SU-DHL-6 (cell line): ENCODE results near the gene NQO2.
A peak's percentile ranks its signal among the peaks of the same experiment; 100 is the strongest.

ENCODE experiments used
- H2AFZ ChIP-seq: fragments of 200-600 bp; sonication (generic); 2 replicates; pipeline ENCODE4 v1.6.1; 2014; ENCODE audit warnings: low read depth, mild to moderate bottlenecking, moderate library complexity, mixed read lengths, antibody characterized with exemption, low read length; ENCODE audit not compliant: severe bottlenecking
- H3F3A ChIP-seq: fragments of 200-600 bp; shearing (Covaris generic); 2 replicates; pipeline ENCODE4 v1.6.0; 2016; ENCODE audit warnings: antibody characterized with exemption, mild to moderate bottlenecking; ENCODE audit not compliant: insufficient read depth
- H3K27ac ChIP-seq: fragments of 200-600 bp; sonication (generic); 2 replicates; pipeline ENCODE4 v1.5.1; 2016; ENCODE audit warnings: low read depth, mild to moderate bottlenecking, low read length, moderate library complexity, mixed read lengths
- H3K27me3 ChIP-seq: fragments of 200-600 bp; sonication (generic), shearing (Covaris generic); 2 replicates; pipeline ENCODE4 v1.6.0; 2014; ENCODE audit warnings: mild to moderate bottlenecking, low read length
- H3K36me3 ChIP-seq: fragments of 200-600 bp; sonication (generic); 2 replicates; pipeline ENCODE4 v1.6.1; 2014; ENCODE audit warnings: mild to moderate bottlenecking, low read length, mixed read lengths
- H3K4me2 ChIP-seq: fragments of 300-600, 200-600 bp; shearing (Covaris generic), sonication (generic); 2 replicates; pipeline ENCODE4 v1.6.0; 2014; ENCODE audit warnings: low read length, low read depth, mild to moderate bottlenecking; ENCODE audit not compliant: poor library complexity, severe bottlenecking
- H3K4me3 ChIP-seq: fragments of 200-600 bp; sonication (generic); 2 replicates; pipeline ENCODE4 v1.5.1; 2014; ENCODE audit warnings: antibody characterized with exemption, low read length, mild to moderate bottlenecking, mixed read lengths; ENCODE audit not compliant: insufficient read depth, poor library complexity, severe bottlenecking
- H3K79me2 ChIP-seq: fragments of 200-600 bp; sonication (generic); 2 replicates; pipeline ENCODE4 v1.6.1; 2014; ENCODE audit warnings: mild to moderate bottlenecking, low read length, moderate library complexity; ENCODE audit not compliant: insufficient read depth
- H3K9ac ChIP-seq: fragments of 200-600 bp; sonication (generic); 2 replicates; pipeline ENCODE4 v1.7.0; 2014; ENCODE audit warnings: mild to moderate bottlenecking, low read length
- H3K9me2 ChIP-seq: fragments of 200-600 bp; sonication (generic); replicated peaks from 2 replicates; pipeline ENCODE4 v1.6.1; 2014; ENCODE audit warnings: low read length; ENCODE audit not compliant: insufficient read depth
- H3K9me3 ChIP-seq: fragments of 200-600 bp; sonication (generic); 2 replicates; pipeline ENCODE4 v1.6.1; 2014; ENCODE audit warnings: low read length, mixed read lengths; ENCODE audit not compliant: insufficient read depth
- H4K20me1 ChIP-seq: fragments of 200-600 bp; sonication (generic); 2 replicates; pipeline ENCODE4 v1.6.1; 2014; ENCODE audit warnings: low read depth, mild to moderate bottlenecking, antibody characterized with exemption, low read length, moderate library complexity, mixed read lengths
- CTCF ChIP-seq: fragments of 200-600 bp; sonication (generic); IDR thresholded peaks from one replicate; pipeline ENCODE4 v1.5.1; 2017; ENCODE audit warnings: antibody characterized with exemption, mild to moderate bottlenecking, low read length, moderate library complexity; ENCODE audit not compliant: insufficient read depth, poor library complexity, severe bottlenecking
- EZH2phosphoT487 ChIP-seq: fragments of 200-600 bp; sonication (generic), shearing (Covaris generic); conservative IDR thresholded peaks from 2 replicates; pipeline ENCODE4 v1.6.1; 2018; ENCODE audit warnings: mild to moderate bottlenecking, antibody characterized with exemption, low read length, moderate library complexity, mixed read lengths

Gene NQO2

DNA sequence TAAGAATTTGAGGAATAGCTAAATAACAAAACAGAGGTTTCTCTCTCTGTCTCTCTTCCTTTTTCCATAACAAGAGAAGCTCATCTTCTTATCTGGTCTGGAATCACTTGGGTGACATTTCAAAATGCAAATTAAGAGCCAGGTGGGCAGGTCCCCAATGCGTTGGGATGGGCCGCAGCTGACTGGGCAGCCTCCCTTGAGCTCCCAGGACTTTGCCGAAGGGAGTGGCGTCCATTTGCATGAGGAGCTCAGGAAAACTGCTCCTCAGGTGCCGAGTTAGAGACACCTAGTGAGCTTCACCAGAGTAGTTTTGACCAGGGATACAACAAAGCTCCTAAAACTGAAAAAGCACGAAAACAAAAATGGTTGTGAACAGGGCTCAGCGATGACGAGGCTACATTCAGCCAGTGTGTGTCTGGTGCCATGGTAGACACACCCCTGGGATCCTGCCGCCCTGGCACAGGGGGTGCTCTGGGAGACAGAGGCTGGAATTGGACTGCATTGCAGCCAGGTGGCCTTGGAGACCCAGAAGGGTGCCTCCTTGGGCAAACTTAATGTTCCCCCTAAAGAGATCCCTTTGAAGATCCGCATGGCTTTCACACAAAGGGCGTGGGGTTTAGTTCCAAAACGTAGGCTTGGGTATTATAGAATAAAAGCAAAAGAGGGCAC, 14.8 kb upstream of the NQO2 start:
- H3K79me2 ChIP-seq: no peaks in the 10 kb centered on the region
- no peaks in the 10 kb centered on the region for H3K36me3 ChIP-seq
- no peak overlapping the region for H3K4me2 ChIP-seq
- TF ChIP-seq EZH2phosphoT487: no peak
- TF ChIP-seq CTCF: no peak
- no peaks in the 10 kb centered on the region for H3K9me2 ChIP-seq
- peaks cover 5% of the 10 kb centered on the region for H3F3A ChIP-seq
- no peak overlapping the region for H3K27ac ChIP-seq
- H4K20me1 ChIP-seq: no peaks in the 10 kb centered on the region
- H3K9ac ChIP-seq: no peak overlapping the region
- no peaks in the 10 kb centered on the region for H3K27me3 ChIP-seq
- H3K9me3 ChIP-seq: no peaks in the 10 kb centered on the region
- H3K4me3 ChIP-seq: no peak overlapping the region
- H2AFZ ChIP-seq: no peak overlapping the region

DNA sequence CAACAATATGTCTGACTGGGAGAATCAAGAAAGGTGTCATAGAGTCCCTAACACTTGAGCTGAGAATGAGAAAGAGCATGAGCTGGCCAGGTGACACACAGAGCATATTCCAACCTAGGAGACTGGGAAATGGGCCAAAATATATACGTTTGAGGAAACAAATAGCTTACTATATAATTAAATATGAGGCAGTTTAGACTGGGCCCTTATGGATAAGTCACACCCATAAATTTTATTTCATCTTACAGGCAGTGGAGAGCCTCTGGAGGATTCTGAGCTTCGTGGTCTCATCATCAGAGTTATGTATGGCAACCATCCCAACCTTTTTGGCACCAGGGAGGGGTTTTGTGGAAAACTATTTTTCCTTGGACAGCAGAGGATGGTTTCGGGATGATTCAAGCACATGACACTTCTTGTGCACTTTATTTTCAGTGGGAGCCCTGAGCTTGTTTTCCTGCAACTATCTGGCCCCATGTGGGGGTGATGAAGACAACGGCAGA, 12.9 kb upstream of the NQO2 start:
- Histone ChIP-seq H3K9me3 (no peaks in the 10 kb centered on the region), H3K4me2 (no peak overlapping the region), H3K27me3 (no peaks in the 10 kb centered on the region), H3K36me3 (no peaks in the 10 kb centered on the region), H3K4me3 (no peak overlapping the region), H3F3A (peaks cover 10% of the 10 kb centered on the region), H3K9ac (no peak overlapping the region), H3K9me2 (no peaks in the 10 kb centered on the region), H4K20me1 (no peaks in the 10 kb centered on the region), H2AFZ (no peak overlapping the region), H3K27ac (no peak overlapping the region), H3K79me2 (no peaks in the 10 kb centered on the region)
- TF ChIP-seq CTCF: no peak
- no peak for TF ChIP-seq EZH2phosphoT487

GRCh38 chr6:2988094-2988425, 11.6 kb upstream of the NQO2 start:
- TF ChIP-seq CTCF: no peak
- TF ChIP-seq EZH2phosphoT487: no peak
- no peaks in the 10 kb centered on the region for H4K20me1 ChIP-seq

More at GRCh38 chr6:2988094-2988425, 11.6 kb upstream of the NQO2 start:
- Histone ChIP-seq H3K36me3 (no peaks in the 10 kb centered on the region), H2AFZ (peak overlapping the region; percentile 93), H3K9me3 (no peaks in the 10 kb centered on the region), H3K79me2 (no peaks in the 10 kb centered on the region), H3K27ac (no peak overlapping the region), H3K9ac (peak overlapping the region; percentile 67), H3F3A (peaks cover 10% of the 10 kb centered on the region), H3K27me3 (no peaks in the 10 kb centered on the region), H3K4me2 (peak overlapping the region; percentile 79), H3K4me3 (peak overlapping the region; percentile 63), H3K9me2 (no peaks in the 10 kb centered on the region)
